Stomach (tissue), 4 donors: Measurements from ENCODE around the gene AFAP1.

Experiments
- CTCF ChIP-seq, 7 experiments: fragments of 450-650 bp in 4 of 7; fragments of 200-600 bp in 3 of 7; sonication (generic) in 3 of 7; IDR thresholded peaks; one replicate each; pipeline ENCODE4 v1.5.1; 2016 to 2019; ENCODE audit warnings: antibody characterized with exemption in 7 of 7, control low read depth in 2 of 7, mild to moderate bottlenecking in 1 of 7
- EP300 ChIP-seq: sonication (generic); formaldehyde crosslinking; IDR thresholded peaks from one replicate; pipeline ENCODE4 v1.6.1; 2017; ENCODE audit warnings: antibody characterized with exemption
- POLR2A ChIP-seq, 4 donors: fragments of 450-650 bp; IDR thresholded peaks; one replicate each; pipeline ENCODE4 v1.6.1; 2016; ENCODE audit warnings: antibody characterized with exemption in 4 of 4, control low read depth in 2 of 4, mild to moderate bottlenecking in 1 of 4, moderate library complexity in 1 of 4
- POLR2AphosphoS5 ChIP-seq, 3 donors: sonication (generic); formaldehyde crosslinking; IDR thresholded peaks; one replicate each; pipeline ENCODE4 v1.6.1; 2016; ENCODE audit warnings: antibody characterized with exemption in 3 of 3

- TF ChIP-seq EP300 (no peak), CTCF (IDR thresholded peaks at IDR 0.05) (no peak), POLR2AphosphoS5 (IDR thresholded peaks at IDR 0.05) (peak in 1 of 3 donors; percentile 11), POLR2A (IDR thresholded peaks at IDR 0.05) (no peak)
These were observed 82.4 kb downstream of the AFAP1 start for GRCh38 chr4:7857238-7857701.
